Measurements from ENCODE around the gene AMN1.
"Not testable (repeated sequence)": the region's sequence is repeated elsewhere in the genome, so short reads cannot be mapped to it uniquely, and the experiment has no call there.

AMN1 gene

DNA sequence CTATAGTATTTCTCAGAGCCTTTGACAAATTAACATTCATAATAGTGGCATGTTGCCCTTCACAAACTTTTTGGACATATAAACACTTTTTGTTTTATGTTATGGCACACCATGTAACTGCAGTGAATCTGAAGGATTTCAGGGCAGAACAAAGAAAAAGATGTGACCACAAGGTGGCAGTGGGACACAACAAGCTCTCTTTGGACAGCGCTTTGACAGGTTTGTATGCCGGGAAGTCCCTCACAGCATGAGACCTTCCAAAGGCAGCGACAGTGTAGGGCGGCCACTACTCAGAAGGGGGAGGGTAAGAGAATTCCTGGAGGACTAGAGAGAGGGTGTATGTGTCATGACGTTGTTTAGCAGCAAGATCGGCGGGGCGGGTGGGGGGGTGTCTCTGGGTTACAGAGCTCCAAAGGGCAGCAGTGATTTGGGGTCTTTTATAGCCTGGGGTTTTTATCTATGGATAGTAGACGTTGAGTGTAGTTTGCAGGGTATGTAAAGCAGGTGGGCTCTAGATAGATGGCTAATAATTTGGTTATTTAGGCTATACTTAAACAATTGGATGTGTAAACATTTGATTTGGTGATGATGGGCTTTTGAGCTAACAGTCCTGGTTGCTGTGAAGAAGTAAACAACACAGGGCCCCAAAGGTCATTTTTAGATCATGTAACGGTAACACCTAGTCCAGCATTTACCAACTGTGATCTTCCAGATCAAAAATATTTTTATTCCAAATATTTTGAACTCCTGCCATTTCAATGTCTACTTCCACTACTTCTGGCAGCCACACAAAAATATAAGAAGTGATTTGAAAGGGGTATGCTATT is 46.5 kb downstream of the AMN1 start:
- DNase-seq (ENCODE audit: low spot score), result no peak

DNA sequence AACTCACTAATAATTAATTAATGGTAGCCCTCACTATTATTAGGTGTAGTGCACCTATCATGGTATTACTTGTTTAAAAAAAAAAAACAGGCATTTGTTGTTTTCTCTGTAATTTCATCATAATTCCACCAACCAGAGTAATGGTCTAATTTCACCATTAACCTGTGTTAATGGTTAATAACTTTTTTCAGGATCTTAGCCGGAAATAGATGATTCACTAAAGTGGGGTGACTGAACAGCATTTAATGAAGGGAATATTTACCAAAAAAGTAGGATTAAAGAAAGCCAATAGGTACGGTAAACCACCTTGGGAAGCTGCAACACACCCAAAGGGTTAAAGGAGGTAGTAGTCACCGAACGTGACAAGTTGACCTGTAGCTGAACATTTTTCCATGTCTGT is 56.3 kb downstream of the AMN1 start:
- no peak for DNase-seq (ENCODE audit: low spot score)

DNA sequence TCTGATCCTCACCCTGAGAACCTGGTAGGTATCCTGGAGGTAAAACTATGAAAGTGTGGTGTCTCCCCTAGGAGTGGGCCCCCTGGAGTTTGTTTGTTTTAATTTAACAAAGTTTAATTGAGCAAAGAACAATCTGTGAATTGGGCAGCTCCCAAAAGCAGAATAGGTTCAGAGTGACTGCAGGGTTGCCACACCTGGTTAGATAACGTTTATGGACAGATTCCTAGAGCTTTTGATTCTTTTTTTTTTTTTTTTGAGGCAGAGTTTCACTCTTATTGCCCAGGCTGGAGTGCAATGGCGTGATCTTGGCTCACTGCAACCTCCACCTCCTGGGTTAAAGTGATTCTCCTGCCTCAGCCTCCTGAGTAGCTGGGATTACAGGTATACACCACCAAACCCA is 59.2 kb downstream of the AMN1 start:
- DNase-seq (ENCODE audit: low spot score), result not testable (repeated sequence)

DNA sequence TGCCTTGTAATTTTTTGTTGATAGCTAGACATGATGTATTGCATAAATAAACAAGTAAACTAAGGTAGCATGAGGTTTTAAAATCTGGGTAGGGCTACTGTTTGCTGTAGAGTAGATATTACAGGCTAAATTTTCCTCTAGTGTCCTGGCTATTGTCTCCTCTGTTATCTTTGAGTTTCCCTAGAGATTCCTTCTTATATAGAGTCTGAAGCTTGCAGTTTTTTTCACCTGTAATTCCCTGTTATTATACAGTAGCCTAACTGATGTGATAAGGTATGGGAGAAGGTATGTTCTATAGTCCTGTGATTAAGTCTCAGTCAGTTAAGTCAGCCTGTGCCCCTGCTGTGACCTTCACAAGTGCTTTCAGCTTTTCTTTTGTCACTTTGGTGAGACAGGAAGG is 59.8 kb downstream of the AMN1 start:
- no peak for DNase-seq (ENCODE audit: low spot score)

DNA sequence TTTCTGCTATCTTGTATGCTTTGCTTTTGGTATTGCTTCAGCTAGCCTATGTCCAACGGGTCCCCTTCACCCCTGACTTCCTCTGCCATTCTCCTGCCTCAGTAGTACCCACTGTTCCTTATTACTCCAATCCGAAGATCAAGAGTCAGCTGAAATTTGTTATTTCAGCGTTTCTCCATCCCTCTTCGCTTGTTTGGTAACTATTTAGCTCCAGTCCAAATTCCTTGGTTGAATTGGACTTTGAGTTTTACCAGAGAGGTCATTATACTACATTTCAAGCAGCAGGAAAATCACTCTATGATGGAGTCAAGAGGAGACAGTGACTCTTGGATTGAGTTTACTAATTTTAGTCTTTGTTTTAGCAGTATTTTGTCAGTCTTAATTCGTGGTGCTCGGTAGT is 64.8 kb downstream of the AMN1 start:
- no peak for DNase-seq (ENCODE audit: low spot score)

DNA sequence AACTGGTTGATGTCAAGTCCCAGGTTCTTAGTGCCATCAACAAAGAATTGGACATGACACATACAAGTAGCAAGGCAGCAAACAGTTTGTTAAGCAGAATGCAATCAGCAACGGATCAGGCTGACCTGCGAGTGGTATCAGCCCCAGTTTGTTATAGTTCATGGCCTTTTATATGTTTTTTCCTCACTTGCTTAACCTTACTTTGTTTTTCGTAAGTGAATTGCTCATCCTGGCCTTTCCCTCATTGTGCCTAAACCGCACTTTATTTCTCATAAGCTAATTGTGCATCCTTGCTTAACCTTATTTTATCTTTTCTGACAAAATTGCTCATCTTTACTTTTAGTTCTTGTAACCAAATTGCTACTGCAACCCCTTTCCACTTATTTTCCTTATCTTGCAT is 65.2 kb downstream of the AMN1 start:
- DNase-seq (ENCODE audit: low spot score), result no peak

DNA sequence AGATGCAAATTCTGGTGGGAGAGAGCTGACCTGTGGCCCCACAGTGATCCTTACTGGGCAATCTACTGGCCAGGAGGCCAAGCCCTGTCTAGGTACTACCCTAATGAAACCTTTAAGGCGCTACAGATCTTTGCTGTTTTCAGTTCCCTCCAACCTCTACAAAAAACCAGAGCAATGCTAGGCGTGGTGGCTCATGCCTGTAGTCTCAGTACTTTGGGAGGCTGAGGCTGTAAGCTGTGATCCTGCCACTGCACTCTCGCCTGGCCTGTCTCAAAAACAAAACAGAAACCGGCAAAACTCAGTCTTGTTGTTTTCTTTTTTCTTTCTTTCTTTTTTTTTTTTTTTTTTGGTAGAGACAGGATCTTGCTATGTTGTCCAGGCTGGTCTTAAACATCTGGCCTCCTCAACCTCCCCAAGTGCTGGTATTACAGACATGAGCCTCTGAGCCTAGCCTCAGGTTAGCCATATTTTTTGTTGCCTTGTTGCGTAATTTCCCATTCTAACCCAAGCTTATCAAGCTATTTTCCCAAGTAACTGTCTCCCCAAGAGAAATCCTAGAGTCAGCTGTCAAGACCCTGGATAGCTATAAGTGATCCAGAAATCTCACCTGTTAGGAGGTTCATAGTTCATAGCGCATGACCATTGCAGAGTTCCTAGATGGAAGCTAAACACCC is 66.5 kb downstream of the AMN1 start:
- no peak for DNase-seq (ENCODE audit: low spot score)

DNA sequence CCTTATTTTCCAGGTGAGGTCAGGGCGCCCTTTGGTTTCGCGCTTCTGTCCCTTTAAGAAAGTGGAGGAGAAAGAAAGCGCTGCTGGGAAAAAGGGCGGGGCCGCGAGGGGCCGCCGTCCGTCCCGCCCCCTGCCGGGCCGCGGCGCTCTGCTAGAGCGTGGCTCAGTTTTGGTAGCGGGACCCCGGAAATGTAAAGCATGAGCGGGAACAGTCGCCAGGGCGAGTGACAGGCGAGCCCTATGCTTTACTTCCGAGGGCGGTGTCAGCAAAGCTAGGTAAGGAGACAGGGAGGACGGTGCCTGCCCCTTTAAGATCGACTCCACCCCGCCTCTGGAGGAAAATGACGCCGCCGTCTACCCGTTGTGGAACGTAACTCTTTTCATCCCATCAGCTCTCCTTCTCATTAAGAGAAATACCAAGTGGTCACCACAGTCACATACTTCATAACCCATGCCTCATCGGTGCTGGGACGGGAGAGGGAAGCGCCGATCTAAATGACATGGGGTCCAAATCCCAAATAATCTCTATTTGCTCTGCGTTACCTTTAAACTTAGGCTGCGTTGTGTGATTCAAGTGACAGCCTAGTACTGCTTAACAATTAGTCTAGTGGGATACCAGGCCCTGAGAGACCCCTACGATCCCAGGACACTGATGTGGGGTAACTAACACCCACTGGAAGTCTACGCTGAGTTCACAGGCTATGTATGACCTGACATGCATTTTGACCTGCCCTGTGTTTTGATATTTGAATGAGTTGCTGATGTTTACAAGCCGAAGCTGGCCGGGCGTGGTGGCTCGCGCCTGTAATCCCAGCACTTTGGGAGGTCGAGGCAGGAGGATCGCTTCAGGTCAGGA is 69.5 kb downstream of the AMN1 start, which contains the start of gene ETFBKMT:
ETFBKMT (plus strand) TSS at position 602 of the 856 bp plus-strand sequence. CDS start 2,266 bp downstream, outside the sequence.
- peak; percentile 90 for DNase-seq (ENCODE audit: low spot score)

DNA sequence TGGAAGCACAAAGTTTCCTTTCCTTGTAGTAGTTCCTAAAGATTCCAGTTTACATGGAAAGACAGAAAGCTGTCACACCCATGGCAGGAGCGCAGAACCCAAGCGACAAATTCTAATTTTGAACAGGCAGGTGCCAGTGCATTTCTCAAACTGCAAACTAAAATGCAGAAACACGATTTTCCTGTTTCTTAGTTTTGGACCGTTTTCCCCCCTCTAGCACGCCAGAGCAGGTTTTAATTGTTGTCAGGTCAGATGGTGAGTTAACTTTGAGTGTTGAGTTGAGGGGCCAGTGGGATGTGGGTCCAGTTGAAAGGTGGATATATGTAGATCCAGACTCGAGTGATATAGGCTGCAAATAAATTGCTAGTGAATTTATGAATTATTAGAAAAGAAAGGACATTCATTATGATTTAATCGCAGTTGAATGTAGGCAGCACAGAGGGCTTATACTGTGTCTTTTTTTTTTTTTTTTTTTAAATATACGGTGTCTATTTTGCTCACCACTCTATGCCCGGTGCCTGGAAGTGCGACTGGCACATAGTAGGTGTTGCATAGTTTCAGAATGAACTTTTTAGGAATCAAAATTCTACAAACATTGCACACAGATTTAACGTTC is 70.2 kb downstream of the AMN1 start:
- DNase-seq (ENCODE audit: low spot score), result no peak

DNA sequence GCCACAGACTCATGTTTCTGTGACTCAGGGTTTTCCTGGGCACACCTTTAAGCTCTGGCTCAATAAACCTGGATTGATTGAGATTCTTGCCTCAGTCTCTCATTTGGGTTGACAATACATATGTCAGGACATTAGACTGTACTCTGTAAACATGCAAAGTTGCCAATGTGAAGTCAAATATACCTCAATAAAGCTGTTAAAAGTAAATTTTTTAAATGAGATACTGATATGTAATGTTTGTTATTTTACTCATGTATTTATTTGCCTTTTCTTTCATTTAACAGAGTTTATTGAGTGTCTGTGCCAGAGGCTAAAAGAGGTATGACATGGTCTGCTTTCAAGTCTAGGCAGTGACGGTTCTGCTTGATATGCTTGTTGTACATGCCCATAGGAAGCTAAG is 73.0 kb downstream of the AMN1 start:
- no peak for DNase-seq (ENCODE audit: low spot score)

DNA sequence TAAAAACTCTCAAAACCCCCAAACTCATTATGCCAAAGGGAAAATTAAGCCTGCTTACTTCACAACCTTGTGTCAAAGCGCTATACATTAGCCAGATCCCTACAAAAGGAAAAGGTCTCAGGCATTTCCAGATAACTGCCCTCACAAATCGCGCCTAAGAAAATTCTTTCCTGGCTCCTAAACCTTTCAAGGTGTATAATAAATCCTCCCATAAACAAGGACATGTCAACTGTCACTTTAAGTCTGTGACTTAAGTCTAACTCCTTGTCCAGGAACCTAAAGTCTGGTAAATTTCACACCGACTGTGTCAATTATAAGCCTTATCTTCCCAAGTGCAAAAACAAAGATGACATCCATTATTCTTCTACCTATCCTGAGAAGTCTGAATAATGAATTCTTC is 73.6 kb downstream of the AMN1 start:
- DNase-seq (ENCODE audit: low spot score), result no peak

DNA sequence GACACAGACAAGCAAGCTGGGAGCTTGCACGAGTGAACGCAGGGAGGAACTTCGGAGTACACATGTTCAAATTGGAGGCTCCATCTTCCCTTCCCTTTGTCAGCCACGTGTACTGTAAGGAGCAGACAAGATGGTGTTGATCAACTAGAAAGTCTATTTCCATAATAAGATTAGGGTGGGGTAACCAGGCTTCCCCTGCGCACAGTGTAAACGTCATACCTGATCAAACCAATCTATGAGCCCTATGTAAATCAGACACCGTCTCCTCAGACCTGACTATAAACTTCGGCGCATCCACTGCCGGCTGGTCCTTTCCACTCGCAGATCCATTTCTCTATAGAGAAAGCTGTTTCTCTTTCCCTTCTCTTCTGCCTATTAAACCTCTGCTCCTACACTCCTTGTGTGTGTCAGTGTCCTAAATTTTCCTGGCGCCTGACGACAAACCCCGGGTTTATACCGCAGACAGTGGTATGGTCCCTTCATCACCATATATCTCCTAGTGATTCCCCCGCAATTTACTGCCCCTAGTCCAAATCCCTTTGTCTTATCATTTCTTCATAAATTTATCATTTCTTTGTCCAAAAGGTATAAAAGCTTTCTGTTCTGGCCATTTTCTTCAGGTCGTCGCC is 76.8 kb downstream of the AMN1 start:
- no peak for DNase-seq (ENCODE audit: low spot score)

DNA sequence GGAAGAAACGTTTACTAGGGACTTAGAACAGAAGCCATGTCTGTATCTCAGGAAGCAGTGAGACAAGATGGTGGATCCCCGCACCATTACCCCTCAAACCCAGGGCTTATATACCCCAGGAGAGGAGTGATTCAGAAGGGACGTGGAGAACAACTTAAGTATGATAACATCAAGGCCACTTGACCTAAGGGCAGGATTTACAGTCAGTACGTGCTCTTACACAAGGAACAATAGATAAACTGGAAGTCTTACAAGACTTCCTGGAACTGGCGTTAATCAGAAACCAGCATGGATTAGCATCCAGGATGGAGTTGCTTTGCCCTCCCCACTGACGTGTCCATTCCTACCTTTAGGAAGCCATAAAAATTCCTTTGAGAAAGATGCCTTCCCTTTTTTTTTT is 77.9 kb downstream of the AMN1 start:
- no peak for DNase-seq (ENCODE audit: low spot score)

DNA sequence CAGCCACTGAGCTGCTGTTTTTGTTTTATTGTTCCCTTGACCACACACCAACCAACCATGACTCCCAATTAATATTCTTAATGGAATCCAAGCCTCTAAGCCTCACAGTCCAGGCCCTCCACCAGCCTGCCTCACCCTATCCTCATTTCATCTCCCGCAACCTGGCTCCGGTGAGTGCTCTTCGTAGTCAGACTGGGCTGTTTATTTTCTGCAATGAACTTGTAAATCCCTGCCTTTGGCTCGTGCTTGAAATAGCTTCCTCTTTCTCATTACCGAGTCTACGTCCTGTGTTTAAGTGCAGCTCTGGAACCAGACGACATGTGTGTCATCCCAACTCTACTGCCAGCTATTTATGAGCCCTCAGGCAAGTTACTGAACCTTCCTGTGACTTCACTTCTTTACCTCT is 81.7 kb downstream of the AMN1 start:
- DNase-seq (ENCODE audit: low spot score), result no peak

DNA sequence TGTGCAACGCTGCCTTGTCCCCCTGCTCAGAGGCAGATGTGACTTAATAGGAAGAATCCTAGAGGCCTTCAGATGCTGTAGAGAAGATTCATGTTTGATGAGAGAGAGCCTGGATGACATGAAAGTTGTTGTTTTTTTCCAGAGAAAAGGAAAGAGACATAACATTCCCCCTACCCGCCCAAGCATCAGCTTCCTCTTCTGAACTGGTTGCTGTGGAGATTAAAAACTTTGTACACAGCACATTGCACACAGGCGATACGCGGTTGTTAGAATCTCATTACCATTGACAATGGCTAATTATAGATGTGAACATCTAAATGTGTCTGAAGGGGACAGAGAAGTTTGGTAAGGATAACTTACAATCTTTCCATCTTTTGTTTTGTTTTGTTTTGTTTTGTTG is 82.9 kb downstream of the AMN1 start:
- DNase-seq (ENCODE audit: low spot score), result no peak

DNA sequence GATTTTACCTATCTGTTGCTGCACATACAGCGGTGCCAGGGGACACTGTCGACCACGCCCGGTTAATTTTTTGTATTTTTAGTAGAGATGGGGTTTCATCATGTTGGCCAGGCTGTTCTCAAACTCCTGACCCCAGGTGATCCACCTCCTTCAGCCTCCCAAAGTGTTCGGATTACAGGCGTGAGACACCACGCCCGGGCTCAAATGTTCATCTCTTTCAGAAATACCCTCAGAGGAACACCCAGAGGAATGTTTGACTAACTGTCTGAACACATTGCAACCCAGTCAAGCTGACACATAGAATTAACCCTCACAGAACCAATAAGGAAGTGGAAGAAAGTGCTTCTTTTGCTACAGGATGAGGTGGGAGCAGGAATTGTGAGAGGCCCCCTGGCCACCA is 84.3 kb downstream of the AMN1 start:
- no peak for DNase-seq (ENCODE audit: low spot score)

DNA sequence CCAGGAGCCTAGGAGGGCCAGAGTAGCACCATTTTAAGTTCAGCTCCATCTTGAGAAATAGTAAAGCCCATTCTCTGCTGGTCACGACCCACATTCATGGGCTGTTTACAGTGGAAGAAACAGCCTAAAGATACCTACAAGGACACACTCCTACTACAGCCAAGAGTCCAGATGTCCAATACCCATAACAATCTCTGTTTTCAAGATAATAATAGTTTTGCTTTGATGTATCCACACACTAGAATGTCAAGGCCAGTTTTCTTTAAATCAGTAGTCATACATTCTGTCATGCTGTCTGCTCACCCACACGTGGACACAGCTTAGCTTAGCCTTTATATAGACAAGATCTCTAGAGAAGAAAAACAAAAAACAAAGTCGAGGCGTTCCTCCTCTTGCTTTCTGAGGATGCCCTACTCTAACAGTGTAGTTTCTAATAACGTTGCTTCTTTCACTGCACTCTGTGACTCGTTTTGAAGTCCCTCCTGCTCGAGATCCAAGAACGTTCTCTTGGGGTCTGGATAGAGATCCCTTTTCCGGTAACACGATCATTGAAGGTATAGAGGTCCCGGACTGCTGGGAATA is 87.2 kb downstream of the AMN1 start:
- no peak for DNase-seq (ENCODE audit: low spot score)

DNA sequence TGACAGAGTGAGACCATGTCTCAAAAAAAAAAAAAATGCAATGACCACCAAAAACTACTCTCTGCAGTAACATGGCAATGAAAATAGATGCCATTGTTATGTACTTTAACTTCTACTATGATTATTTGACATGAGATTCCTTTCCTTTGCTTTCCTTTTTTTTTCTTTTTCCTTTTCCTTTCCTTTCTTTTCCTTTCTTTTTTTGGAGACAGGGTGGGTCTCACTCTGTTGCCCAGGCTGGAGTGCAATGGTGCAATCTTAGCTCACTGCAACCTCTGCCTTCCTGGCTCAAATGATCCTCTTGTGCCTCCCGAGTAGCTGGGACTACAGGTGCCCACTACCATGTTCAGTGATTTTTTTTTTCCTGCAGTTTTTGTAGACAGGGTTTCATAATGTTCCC is 94.2 kb downstream of the AMN1 start:
- DNase-seq (ENCODE audit: low spot score), result no peak

DNA sequence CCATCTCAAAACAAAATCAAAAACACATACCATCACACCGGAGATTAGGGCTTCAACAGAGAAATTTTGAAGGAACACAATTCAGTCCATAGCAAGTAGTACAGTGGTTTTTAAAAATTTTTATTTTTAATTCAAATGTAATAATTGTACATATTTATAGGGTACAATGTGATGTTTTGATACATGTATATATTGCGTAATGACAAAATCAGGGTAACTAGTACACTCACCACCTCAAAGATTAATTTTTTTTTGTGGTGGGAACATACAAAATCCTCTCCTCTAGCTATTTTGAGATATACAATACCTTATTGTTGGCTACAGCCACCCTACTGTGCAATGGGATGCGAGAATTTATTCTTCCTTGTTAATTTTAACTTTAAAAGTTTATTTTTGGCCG is 95.4 kb downstream of the AMN1 start:
- DNase-seq (ENCODE audit: low spot score), result no peak

DNA sequence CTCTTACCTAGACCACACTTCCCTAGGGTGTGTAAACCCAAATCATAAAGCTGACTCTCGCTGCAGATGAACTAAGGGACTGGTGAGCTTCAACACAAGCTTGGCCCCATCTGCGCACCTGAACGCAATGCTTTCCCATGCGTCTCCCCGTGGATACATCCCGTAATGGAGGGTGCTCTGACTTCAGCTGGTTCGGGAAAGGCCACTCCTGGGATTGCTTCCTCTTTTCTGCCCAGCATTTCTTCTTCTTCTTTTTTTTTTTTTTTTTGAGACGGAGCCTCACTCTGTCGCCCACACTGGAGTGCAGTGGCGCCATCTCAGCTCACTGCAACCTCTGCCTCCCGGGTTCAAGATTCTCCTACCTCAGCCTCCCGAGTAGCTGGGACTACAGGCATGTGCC is 97.0 kb downstream of the AMN1 start:
- DNase-seq (ENCODE audit: low spot score), result no peak

DNA sequence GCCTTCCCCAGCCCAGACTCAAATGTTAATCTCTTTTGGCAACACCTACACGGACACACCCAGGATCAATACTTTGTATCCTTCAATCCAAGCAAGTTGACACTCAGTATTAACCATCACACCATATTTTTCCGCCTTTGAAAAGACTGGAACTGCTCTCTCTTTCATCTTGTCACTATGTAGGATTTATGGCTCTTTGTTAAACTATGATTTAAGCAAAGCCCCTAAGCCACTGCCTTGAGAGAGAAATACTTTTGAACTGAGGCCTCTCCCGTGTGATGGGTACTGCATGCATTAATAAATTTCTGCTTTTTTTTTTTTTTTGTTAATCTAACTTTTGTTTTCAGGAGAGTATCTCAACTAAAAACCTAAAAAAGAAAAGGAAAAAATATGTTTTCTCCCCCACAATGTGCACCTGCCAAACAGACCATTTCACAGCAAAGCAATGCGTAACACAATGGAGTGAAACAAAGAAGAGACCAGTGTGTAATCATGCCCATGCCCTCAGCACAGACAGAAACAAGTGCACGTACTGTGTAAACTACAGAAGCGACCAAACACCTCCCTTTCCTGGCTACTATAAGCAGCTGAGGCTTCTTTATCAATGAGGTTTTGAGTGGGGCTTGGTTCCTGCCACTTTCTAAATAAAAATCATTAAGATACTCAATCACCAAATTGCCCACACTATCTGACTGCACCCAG is 97.6 kb downstream of the AMN1 start:
- no peak for DNase-seq (ENCODE audit: low spot score)
